Measurements from ENCODE around the gene CPLANE2.

The CPLANE2 gene

DNA sequence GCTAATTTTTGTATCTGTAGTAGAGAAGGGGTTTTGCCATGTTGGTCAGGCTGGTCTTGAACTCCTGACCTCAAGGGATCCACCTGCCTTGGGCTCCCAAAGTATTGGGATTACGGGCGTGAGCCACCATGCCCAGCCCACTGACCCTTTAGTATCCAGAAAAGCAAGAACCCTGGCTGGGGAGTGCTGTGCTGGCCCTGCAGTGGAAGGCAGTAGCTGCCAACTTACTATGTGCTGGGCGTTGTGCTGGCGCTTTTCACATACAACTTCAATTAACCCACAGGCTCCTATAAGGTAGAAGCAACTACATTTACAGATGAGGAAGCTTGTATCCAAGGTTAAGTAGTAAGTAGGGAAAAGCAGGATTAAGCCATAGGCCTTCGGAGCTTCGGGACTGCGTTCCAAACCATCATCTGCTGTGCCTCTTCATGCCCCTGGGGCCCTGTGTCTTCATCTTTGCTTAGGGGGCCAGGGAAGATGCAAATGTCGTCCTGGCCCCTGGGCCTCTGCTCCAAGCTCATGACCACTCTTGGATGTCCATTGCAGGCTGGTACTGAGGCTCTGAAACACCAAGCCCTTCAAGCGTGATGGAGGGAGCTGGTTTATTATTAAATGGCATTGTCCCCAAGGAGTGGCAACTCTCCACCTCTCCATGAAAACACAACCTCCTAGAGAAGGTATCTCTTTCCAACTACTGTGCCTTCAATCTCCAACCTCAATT is 8.7 kb upstream of the CPLANE2 start:
- H3K4me3 ChIP-seq (ENCODE audit: low read depth, low read length), result no peak overlapping the region
- no peak for DNase-seq (ENCODE audit: low read depth)
- TF ChIP-seq, protein P1, sequence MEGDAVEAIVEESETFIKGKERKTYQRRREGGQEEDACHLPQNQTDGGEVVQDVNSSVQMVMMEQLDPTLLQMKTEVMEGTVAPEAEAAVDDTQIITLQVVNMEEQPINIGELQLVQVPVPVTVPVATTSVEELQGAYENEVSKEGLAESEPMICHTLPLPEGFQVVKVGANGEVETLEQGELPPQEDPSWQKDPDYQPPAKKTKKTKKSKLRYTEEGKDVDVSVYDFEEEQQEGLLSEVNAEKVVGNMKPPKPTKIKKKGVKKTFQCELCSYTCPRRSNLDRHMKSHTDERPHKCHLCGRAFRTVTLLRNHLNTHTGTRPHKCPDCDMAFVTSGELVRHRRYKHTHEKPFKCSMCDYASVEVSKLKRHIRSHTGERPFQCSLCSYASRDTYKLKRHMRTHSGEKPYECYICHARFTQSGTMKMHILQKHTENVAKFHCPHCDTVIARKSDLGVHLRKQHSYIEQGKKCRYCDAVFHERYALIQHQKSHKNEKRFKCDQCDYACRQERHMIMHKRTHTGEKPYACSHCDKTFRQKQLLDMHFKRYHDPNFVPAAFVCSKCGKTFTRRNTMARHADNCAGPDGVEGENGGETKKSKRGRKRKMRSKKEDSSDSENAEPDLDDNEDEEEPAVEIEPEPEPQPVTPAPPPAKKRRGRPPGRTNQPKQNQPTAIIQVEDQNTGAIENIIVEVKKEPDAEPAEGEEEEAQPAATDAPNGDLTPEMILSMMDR (IDR thresholded peaks at IDR 0.05; ENCODE audit: low read depth, low read length, missing control alignments), result no peak
- in situ Hi-C loops (cut with HindIII; ENCODE audit: low sequenced_read_pairs), result no loop called here

DNA sequence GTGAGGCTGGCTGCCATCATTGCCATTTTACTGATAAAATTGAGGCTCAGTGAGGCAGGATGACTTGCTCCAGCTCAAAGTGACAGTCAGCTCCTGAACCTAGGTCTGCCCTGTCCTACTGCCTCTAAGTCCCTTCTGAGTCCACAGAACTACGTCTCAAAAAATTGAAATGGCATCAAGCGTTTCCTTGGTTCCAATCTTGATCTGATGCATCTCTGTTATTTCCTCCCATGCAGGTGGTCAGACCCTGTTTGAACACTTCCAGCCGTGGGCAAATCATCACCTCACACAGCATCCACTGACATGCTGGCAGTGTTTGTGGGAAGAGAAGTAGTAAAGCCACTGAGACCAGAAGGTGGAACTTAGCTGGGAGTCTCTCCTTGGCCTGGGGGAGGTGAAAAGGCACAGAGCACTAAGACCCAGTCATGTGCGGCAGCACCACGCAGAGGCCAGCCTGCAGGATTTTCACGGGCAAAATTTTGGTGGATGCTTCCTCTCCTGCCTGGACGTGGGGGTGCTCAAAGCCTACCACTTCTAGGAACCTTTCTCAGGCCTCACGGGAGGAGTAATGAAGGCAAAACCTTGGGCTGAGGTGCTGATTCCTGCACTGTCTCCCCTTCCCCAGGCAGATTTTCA is 7.8 kb upstream of the CPLANE2 start:
- no peak for DNase-seq (ENCODE audit: low read depth)
- in situ Hi-C loops (cut with HindIII; ENCODE audit: low sequenced_read_pairs), result no loop called here
- TF ChIP-seq, protein P1 (IDR thresholded peaks at IDR 0.05; ENCODE audit: low read depth, low read length, missing control alignments), result no peak
- no peak overlapping the region for H3K4me3 ChIP-seq (ENCODE audit: low read depth, low read length)

DNA sequence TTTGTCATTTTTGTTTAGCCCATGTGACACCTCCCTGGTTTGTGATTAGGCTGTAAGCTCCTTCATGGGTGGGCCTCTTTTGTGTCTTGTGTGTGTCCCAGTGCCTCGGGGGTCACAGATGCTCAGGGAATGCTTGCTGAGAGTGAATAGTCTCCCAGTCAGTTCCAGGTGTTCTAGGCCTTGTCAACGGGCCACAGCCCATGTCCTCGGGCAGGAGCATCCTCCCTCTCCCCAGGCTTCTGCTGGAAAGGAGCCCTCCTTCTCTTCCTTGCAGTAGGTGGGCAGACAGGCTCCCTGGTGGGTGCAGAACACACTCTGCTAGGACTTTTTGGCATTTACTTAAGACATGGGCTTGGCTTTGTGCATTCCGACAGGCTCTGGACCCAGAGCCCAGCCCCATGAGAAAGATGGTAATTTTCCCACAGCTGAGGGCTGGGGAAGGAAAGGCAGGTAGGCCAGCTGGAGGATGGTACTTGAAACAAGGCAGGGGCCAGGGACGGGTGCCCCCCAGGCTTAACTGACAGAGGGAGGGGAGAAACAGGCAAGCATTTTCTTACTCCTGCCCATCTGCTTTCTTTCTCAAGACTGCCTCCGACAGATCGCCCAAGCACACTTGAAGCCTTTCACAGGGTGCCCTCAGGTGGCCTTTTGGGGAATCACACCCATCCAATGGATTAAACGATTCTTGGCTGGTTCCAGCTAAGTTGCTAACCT is 7.1 kb upstream of the CPLANE2 start:
- DNase-seq (ENCODE audit: low read depth), result peak; percentile 77
- TF ChIP-seq, protein P1 (IDR thresholded peaks at IDR 0.05; ENCODE audit: low read depth, low read length, missing control alignments), result peak; percentile 90
- H3K4me3 ChIP-seq (ENCODE audit: low read depth, low read length), result no peak overlapping the region
- in situ Hi-C loops (cut with HindIII; ENCODE audit: low sequenced_read_pairs), result no loop called here

DNA sequence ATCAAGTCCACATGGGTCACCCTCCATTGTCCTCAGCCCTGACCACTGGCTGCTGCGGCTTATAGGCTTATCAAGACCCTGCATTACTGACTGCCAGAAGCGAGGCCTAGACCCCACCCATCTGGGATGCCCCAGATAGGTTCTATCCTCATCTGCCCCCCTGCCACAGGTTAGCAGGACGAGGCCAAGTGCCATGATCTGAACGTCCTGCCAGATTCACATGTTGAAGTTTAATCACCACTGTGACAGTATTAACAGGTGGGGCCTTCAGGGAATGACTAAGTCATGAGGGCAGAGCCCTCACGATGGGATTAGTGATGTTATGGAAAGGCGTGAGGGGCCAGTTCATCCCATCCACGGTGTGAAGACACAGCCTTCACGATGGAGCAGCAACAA is 6.2 kb upstream of the CPLANE2 start:
- TF ChIP-seq, protein P1 (IDR thresholded peaks at IDR 0.05; ENCODE audit: low read depth, low read length, missing control alignments), result no peak
- DNase-seq (ENCODE audit: low read depth), result no peak
- H3K4me3 ChIP-seq (ENCODE audit: low read depth, low read length), result no peak overlapping the region
- in situ Hi-C loops (cut with HindIII; ENCODE audit: low sequenced_read_pairs), result no loop called here

DNA sequence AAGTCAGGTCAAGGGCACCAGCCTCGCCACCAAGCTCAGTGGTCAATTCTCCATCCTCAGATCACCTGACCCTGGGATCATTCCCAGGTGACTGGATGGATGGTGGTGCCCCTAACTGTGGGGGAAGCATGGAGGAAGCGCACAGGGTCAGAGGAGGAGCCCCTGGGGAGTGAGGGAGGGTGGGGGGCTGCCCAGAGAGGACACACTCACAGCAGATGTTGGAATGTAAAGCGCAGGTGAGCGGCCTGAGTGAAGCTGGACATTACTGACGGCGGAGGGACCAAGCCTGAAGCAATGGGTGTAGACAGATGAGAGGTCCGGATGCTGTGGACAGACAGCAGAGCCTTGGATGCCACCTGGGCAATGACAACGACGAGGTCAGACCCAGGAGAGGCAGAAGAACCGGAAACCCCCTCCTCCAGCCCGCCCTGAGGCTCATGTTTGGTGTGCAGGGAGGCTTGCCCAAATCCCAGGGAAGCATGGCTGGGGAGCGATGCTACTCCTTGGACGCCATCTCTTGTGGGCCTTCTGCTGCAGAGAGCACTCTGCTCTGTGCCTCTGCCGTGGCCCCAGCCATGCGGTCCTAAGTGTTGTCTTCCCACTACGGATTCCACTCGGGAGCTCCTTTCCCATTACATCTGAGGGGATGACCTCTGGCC is 5.7 kb upstream of the CPLANE2 start:
- TF ChIP-seq, protein P1 (IDR thresholded peaks at IDR 0.05; ENCODE audit: low read depth, low read length, missing control alignments), result no peak
- in situ Hi-C loops (cut with HindIII; ENCODE audit: low sequenced_read_pairs), result no loop called here
- no peak overlapping the region for H3K4me3 ChIP-seq (ENCODE audit: low read depth, low read length)
- no peak for DNase-seq (ENCODE audit: low read depth)

DNA sequence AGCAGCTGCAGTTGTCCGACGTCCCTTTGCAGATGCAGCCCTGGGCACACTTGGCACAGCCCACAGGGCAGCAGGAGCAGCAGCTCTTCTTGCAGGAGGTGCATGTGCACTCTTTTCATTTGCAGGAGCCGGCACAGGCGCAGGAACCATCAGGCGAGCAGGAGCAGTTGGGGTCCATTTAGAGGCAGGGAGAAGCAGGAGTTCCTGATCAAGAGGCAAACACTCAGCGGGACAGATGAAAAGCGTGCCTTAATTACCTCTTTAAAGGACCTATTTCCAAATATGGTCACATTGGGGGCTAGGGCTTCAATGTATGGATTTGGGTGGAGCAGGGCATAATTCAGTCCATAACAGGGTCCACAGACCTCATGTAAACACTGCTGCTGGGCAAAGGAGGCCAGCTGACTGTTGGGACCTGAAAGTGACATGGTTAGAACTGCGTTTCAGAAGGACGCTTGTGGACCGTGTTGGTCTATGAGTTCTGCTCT is 4.3 kb upstream of the CPLANE2 start:
- no peak overlapping the region for H3K4me3 ChIP-seq (ENCODE audit: low read depth, low read length)
- no peak for DNase-seq (ENCODE audit: low read depth)
- TF ChIP-seq, protein P1 (IDR thresholded peaks at IDR 0.05; ENCODE audit: low read depth, low read length, missing control alignments), result no peak
- in situ Hi-C loops (cut with HindIII; ENCODE audit: low sequenced_read_pairs), result no loop called here
